HTR-8/SVneo (cell line): ENCODE results near the gene SEC11A.
A peak's percentile ranks its signal among the peaks of the same experiment; 100 is the strongest.
"Not testable (repeated sequence)": the region's sequence is repeated elsewhere in the genome, so short reads cannot be mapped to it uniquely, and the experiment has no call there.

Experiments
- DNase-seq: peaks from one replicate; pipeline ENCODE4 v3.0.0; 2011; ENCODE audit warnings: low spot score, mixed read lengths; ENCODE audit not compliant: insufficient read length
- FAIRE-seq: peaks from 2 replicates; lab custom pipeline; 2011; peaks lifted over from hg19 to GRCh38; lab: Jason Lieb, UNC

SEC11A gene

DNA sequence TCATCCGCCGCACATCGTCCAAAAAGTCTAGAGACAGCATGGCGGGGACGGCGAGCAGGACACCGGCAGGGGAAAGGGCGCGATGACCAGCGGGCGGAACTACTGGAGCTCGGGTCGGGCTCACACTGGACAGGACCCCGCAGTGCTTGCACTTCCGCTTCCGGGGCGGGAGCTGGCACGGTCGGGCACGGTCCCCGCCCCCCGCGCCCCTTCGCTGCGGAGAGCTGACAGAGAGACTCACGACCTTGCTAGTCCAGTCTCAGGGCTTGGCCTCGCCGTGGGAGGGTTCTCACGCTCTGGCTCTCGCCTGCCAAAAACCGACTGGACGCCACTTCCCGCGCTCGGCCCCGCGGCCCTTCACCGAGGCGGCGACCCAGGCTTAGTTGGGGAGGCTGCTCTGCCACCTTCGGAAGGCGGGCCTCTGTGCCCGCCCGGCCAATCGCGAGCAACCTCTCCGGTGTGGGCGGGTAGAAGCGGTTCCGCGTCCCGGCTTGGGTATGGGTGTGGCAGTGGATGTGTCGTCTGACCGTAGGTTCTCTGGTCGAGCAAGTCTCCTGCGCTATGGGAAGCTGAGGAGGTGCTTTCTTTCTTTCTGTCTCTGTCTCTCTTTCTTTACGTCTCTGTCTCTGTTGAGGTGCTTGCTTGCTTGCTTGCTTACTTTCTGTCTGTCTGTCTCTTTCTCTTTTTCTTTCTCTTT is at the start of gene SEC11A:
Gene SEC11A (minus strand): TSS at position 104 of the 697 bp plus-strand sequence. CDS start 64 bp downstream, at position 40.
- FAIRE-seq: peak; percentile 46
- peak; percentile 96 for DNase-seq

DNA sequence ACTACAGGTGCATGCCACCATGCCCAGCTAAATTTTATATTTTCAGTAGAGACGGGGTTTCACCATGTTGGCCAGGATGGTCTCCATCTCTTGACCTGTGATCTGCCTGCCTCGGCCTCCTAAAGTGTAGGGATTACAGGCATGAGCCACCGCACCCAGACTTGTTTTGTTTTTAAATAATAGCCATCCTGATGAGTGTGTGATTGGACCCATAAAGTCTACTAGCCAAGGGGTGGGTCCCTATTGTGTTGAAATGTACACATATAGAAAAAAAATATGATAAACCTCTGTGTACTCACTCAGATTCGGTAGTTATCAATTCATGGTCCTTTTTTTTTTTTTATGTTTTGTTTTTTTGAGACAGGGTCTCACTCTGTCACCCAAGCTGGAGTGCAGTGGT is 49.7 kb upstream of the SEC11A start:
- no peak for FAIRE-seq

DNA sequence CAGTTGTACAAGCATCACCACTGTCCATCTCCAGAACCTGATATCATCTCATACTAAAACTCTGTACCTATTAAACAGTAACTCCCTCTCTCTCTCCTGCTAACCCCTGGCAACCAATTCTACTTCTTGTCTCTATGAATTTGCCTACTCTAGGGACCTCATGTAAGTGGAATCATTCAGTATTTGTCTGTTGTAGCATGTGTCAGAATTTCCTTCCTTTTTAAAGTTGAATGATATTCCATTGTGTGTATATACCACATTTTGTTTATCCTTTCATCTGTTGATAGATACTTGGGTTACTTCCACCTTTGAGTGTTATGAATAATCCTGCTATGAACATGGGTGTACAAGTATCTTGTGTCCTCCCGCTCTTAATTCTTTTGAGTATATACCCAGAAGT is 49.0 kb upstream of the SEC11A start:
- FAIRE-seq (no peak), DNase-seq (no peak)

More for the DNA sequence above, 49.7 kb upstream of the SEC11A start:
- no peak for DNase-seq

DNA sequence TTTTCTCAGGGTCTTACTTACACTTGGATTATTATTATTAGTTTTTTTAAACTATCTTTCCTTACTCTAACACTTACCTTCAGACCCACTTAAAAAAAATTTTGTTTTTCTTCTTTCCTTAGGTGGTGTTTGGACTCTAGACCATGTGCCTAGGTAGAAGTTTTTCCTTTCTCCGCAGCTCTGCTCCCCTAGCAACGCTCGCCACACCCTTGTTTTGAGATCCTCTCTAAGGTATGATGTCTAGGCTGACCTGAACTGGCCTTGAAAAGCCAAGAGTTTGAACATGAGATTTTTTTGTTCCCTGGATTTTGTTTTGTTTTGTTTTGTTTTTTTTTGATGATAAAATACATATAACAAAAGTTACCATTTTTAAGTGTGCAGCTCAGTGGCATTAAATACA is 48.6 kb upstream of the SEC11A start:
- no peak for FAIRE-seq
- no peak for DNase-seq

DNA sequence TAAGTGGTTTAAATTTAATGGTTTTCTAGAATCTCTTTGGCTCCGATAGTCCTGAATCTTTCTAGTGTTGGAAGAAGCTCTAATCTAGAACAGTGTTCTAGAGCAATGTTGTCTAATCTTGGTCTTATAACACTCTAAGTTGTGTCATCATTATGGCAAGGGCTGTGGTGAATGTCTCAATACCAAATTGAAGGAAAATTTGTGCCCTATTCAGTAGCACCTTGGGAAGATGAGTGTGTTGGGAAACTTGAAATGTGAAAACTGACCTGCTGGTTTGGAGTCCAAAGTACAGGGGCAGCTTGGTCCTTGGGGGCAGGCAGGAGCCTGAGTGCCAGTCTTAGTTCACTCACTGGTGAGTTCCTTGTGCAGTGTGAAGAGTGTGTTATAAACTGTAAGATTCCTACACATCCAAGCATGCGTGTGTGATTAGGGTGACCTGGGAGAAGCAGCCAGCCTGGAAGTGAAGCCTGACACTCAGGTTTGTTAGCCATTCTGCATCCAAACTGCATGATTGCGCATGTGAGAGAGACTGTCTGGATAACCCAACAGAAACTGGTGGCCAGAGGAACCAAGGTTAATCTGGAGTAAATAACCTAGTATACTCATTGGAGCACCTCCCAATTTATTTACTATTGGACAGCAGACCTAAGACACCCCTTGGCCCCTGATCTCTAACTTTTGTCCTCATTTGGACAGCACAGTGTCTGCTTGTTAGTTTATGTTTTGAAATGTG is 47.1 kb upstream of the SEC11A start:
- FAIRE-seq (no peak), DNase-seq (no peak)

DNA sequence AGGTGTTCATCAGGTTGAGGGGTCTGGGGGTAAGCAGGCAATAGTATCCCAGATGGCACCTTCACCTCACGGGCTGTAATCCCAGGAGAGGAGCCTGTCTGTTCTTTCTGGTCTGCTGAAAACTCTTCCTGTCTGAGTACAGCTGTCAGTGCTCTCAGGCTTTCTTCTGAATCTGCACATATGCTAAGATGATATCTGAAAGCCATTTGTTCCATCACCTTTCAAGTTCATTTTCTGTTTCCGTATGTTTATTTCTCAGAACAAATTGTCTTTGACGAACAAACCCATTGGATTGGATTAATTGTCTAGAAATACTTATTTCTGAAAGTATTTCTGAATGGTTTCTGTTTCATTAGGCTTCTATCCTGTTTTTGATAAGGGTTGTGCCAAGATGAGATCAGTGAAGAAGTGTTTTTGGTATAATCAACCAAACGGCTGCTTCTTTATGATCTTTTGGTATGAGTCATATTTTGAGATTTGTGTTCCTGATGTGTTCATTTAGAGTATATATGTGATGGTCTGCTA is 45.7 kb upstream of the SEC11A start:
- no peak for DNase-seq
- no peak for FAIRE-seq

DNA sequence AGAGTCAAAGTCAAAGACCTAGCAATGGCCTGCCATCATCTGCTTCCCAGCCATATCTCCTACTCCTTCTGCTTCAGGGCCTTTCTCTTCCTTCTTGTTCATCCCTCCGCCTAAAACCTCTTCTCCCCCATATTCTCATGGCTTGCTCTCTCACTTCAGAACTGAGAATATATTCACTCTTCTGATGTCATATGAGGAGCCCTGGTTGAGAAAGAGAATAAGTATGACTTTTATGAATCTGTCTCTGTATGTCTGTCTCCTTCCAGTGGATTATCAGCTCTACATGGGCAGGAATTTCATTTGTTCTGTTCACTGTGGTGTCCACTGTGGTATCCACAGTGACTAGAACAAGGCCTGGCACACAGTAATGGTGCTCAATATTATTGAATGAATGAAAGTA is 44.3 kb upstream of the SEC11A start:
- DNase-seq: no peak
- no peak for FAIRE-seq

DNA sequence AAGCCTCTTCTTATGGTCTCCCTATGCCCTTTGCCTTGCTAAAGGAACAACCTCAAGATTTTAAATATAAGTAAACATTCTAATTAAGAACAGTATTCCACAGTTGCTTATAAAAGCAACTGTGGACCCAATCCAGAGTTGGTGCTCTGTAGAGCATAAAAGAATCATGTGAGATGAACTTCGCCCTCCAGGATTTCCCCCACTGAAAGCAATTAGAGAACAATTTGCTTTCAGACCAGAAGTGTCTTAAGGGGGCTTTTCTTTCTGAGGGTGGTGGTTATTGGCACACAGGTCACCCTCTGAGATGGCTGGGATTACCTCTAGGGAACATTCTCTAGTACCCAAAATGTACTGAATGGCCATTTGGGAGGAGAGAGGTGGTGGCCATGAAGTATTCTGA is 43.1 kb upstream of the SEC11A start:
- no peak for DNase-seq
- no peak for FAIRE-seq

DNA sequence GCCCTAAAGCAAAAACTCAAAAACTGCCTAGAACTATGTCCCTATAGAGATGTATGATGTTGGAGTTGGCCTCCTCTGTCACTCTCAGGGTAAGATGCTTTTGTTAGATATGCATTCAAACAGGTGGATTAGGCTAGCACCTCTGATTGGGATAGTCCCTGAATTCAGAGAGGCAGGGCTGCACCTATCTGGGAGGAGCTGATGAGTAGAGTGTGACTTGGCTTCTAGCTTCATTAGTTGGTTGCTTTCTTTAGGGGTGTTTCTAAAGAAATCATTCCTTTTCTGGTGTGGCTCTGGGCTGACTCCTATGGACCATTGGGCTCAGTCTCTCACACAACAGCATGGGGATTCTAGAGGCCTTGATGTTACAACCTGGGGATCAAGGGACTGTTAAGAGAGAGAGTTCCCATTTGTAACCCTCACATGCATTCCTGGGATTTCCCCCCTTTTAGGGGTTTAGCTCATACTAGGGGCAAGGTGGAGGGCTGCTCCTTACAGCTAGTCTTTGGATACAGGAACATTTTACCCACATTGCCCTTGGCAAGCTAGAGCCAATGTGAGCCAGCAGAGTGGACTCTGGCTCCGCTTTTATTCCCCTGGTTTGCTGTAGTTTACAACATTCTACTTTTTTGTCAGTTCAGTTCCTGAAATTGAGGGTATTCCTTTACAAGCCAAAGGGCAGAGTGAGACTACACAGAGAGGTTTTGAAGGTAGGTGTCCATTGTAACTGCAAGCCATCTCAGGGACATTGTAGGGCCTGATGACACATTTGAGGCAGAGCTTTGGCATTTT is 40.0 kb upstream of the SEC11A start:
- FAIRE-seq: no peak

DNA sequence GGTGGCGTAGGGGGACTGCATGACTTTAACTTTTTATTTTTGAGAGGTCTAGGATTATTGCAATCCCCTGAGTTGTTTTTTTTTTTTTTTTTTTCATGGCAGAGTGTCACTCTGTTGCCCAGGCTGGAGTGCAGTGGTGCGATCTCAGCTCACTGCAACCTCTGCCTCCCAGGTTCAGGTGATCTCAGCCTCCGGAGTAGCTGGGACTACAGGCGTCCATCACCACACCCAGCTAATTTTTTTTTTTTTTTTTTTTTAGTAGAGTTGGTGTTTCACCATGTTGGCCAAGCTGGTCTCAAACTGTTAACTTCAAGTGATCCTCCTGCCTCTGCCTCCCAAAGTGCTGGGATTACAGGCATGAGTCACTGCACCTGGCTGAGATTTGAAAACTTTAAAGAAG is 39.0 kb upstream of the SEC11A start:
- not testable (repeated sequence) for DNase-seq, FAIRE-seq

More for the DNA sequence above, 40.0 kb upstream of the SEC11A start:
- DNase-seq: no peak

DNA sequence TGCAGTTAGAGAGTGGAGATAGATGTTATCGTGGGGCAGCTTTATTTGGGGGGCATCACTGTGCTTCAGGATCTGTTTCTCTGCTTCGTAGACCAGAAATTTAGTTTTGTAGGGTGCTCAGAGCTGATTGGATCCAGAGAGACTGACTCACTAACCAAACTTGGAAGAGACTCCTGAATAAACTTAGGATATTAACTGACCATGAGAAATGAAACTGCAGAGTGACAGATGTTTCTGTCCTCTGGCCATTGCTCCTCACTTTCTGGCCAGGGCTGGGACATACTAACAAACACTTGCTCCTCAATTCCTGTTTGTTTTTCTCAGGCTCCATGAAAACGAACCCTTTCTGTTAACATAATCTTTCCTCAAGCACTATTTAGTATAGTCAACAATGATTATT is 36.8 kb upstream of the SEC11A start:
- DNase-seq (no peak), FAIRE-seq (no peak)

DNA sequence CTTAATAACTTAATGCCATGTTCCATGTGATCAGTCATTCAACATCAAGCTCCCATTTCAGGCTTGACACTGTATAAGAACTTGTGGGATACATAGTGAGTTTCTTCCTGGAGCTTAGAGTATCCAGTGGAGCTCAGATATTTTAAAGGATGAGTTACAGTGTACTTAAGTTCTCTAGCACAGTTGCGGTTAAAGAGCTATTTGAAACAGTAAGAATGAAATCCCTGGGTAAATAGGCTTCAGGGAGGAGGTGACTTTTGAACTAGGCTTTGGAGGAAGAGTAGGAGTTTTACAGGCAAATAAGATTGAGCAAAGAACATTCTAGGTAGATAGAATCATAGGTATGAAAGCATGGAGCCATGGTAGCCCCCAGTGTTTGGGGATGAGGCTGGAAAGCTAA is 36.3 kb upstream of the SEC11A start:
- no peak for FAIRE-seq
- no peak for DNase-seq

DNA sequence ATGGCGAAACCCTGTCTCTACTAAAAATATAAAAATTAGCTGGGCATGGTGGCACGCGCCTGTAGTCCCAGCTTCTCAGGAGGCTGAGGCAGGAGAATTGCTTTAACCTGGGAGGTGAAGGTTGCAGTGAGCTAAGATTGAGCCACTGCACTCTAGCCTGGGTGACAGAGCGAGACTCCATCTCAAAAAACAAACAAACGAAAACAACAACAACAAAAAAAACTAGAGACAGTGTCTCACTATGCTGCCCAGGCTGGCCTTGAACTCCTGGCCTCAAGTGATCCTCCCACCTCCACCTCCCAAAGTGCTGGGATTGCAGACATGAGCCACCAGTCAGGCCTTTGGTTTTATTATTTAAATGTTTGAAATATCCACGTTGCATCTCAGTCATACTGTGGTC is 35.8 kb upstream of the SEC11A start:
- DNase-seq, FAIRE-seq: not testable (repeated sequence)

DNA sequence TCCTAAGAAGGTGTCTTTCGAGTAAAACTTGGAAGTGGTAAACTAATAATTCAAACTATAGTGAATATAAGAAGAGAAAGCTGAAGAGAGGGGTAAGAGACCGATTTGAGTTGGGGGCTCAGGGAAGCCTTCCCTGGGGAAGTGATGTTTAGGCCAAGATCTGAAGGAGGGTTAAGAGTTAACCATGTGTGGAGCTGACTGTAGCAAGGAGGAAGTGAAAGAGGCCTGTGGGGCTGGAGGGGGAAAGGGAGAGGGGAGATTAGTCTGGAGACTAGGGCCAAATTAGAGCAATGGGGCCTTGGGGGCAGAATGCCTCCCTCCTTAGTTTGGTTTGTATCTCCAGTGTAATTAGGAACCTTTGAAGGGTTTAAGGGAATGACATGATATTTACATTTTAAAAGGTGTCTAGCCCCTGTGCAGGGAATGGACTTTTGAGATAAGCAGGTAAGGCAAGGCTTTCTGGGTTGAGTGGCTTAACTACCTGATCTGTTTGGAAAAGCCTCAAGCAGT is 34.7 kb upstream of the SEC11A start:
- FAIRE-seq: no peak
- no peak for DNase-seq

DNA sequence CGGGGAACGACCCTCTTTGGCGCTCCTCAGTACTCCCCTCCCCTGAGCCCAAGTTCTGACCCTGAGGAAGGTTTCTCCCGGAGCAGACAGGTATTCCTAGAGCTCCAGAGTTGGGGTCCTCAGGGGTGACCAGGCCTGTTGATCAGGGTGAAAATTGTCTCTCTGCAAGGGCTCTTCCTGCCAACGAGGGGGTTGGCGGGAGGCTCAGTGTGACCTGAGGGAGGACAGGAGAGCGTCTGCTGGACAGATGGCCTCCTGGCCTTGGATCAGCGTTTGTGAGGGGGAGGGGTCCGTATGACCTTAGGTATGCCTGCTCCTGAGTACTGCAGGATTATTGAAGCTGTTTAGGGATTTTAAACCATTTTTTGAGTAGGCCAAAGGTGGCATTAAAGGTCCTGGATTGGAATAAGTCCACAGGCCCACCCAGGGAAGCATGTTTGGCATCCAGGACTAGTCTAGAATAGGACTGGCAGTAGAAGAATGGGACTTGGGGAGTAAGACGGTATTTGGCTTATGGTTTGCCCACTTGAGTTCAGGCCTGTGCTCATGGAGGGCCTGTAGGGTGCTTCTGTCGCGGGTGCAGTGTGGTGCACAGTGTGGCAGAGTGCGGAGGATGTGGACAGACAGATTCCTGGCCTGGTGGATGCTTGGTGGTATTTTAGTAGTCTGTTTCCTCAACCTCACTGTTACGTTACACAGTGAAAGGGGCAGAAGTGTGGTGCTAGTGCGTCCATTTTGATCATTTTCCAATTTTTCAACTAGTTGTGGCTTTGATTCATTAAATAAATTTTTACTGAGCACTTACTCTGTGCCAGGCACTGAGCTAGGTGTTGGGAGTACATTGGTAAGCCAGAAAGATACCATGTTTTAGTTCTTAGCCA is 33.4 kb upstream of the SEC11A start:
- DNase-seq (no peak), FAIRE-seq (no peak)

DNA sequence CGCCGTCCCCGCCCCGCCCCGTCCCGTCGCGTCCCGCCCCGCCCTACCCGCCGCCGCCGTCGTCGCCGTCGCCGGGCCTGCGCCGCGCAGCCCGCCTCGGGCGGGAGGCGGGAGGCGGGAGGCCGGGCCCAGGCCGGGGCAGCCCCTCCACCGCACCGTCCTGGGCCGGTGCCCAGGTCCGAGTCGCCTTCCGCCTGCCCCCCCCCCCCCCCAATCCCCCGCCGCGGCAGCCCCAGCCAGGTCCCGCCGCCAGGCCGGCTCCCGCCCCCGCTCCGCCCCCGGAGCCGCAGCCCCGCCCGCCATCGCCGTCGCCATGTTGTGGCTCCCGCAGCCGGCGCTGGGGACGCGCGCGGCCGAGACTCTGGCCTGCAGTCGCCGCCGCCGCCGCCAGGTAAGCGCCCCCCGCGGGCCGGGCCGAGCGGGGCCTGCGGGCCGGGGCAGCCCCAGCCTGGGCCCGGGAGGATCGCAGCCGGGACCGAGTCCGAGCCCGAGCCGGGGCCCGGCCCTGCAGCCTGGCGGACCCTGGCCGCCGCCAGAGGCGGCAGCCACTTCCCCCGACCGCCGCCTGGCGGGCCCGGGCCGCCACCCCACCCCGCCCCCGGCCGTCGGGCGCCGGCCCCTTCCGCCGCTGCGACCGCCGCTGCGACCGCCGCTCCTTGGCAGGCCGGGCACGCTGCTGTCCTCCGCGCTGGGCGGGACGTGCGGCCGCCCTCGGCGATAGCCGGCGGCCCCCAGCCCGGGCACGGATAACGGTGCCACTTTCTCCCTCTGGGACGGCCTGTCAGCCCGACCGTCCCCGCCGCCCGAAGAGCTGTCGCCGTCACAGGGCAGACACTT is 32.6 kb upstream of the SEC11A start, which contains the start of gene ZNF592:
Gene ZNF592 (plus strand): TSS at position 319 of the 837 bp plus-strand sequence. CDS start 34,084 bp downstream, outside the sequence.
- peak; percentile 59 for DNase-seq
- no peak for FAIRE-seq

DNA sequence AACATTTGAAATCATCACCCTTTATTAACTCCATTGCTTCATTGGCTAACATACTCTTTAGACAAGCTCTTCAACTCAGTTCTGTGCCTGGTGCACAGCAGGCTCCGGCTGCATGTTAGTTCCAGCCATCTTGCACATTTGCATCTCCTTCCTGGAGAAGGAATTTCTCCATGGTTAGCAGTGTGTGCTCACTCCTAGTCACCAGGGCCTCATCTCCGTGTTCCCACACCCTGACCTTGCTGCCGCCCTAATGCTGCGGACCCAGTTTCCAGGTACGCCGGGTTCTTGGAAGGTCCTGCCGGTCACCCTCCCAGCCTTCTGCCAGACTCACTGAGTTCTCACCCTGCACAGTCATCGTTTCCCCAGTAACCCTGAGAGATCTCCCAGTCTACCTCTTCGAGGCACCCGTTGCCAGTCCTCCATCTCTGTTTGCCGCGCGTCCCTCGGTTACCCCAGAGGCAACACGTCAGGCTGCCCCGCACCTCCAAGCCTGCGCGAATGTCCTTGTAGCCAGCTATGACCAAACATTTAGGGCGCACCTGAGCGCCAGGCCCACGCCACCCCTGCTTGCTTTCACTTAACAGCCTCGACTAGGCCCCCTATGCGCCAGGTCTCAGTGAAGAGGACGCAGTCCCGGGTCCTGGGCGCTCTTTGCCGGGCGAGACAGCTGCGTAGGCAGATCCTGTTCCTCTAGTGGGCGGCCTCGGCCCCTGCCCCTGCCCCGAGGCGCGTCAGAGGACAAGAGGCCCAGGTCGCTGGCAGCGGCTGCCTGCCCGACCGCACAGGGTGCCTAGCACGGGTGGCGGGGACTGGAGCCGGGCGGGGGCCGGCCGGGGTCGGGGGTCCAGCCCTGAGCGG is 31.7 kb upstream of the SEC11A start:
- FAIRE-seq: no peak

DNA sequence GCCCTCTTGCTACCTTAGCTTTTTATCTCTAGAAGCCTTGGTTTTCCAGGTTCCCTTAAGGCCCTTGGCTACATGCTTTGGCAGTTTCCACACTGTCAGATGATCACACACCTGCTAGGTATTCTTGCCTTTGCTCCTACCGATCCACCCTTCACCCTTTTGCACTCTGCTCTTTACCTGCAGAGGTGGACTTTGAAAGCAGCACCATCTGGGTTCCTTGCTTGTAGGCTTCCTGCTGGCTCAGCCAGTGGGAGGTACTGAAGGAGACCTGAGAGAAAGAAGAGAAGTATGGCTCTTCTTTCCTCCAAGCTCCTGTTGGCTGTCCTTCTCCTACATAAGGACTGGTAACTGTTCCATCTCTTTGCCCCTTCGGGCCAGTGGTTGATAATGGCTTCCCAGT is 25.2 kb upstream of the SEC11A start:
- FAIRE-seq (no peak), DNase-seq (no peak)

More for the DNA sequence above, 31.7 kb upstream of the SEC11A start:
- DNase-seq: peak; percentile 59
